ENCODE results near the gene ABCF1. TPM values are rescaled to one million over a fixed set of nuclear protein-coding genes. Genes with fewer than 3 reads are reported as not detected.

Gene ABCF1
- total RNA-seq, 1 donor from 2014 or later: 21.9 TPM

- H3K4me1 ChIP-seq (ENCODE audit: control insufficient read depth in 3 of 3, insufficient read depth in 3 of 3, low read length in 3 of 3): peaks cover 3 to 19% (median 9%) of the 10 kb centered on the region in 3 donors
- H3K36me3 ChIP-seq (ENCODE audit: control insufficient read depth in 3 of 3, insufficient read depth in 3 of 3, low read length in 3 of 3): peaks cover 9 to 17% (median 10%) of the 10 kb centered on the region in 3 donors
- H3K27me3 ChIP-seq (ENCODE audit: control insufficient read depth in 3 of 3, insufficient read depth in 3 of 3, low read length in 3 of 3): peaks cover 0 to 6% (median 0%) of the 10 kb centered on the region in 3 donors
- no peak overlapping the region for H3K4me3 ChIP-seq (ENCODE audit: low read length in 3 of 3)
- H3K9me3 ChIP-seq (ENCODE audit: control insufficient read depth in 3 of 3, low read length in 3 of 3): no peaks in the 10 kb centered on the region
- H3K9ac ChIP-seq (ENCODE audit: low read depth in 1 of 3, low read length in 3 of 3): no peak overlapping the region
- no peak overlapping the region for H3K27ac ChIP-seq (ENCODE audit: low read depth, low read length)
These were observed 28.3 kb upstream of the ABCF1 start for GRCh38 chr6:30542915-30543314.

- no peak overlapping the region for H3K27ac ChIP-seq (ENCODE audit: low read depth, low read length)
- peaks cover 3 to 27% (median 14%) of the 10 kb centered on the region in 3 donors for H3K4me1 ChIP-seq (ENCODE audit: control insufficient read depth in 3 of 3, insufficient read depth in 3 of 3, low read length in 3 of 3)
- H3K4me3 ChIP-seq (ENCODE audit: low read length in 3 of 3): no peak overlapping the region
- peaks cover 0 to 6% (median 0%) of the 10 kb centered on the region in 3 donors for H3K27me3 ChIP-seq (ENCODE audit: control insufficient read depth in 3 of 3, insufficient read depth in 3 of 3, low read length in 3 of 3)
- H3K9ac ChIP-seq (ENCODE audit: low read depth in 1 of 3, low read length in 3 of 3): no peak overlapping the region
- peaks cover 10 to 17% (median 13%) of the 10 kb centered on the region in 3 donors for H3K36me3 ChIP-seq (ENCODE audit: control insufficient read depth in 3 of 3, insufficient read depth in 3 of 3, low read length in 3 of 3)
- no peaks in the 10 kb centered on the region for H3K9me3 ChIP-seq (ENCODE audit: control insufficient read depth in 3 of 3, low read length in 3 of 3)
These were observed 27.4 kb upstream of the ABCF1 start for GRCh38 chr6:30543821-30544220.

- Histone ChIP-seq H3K9ac (ENCODE audit: low read depth in 1 of 3, low read length in 3 of 3) (no peak overlapping the region), H3K36me3 (ENCODE audit: control insufficient read depth in 3 of 3, insufficient read depth in 3 of 3, low read length in 3 of 3) (peaks cover 14 to 21% (median 15%) of the 10 kb centered on the region in 3 donors), H3K9me3 (ENCODE audit: control insufficient read depth in 3 of 3, low read length in 3 of 3) (no peaks in the 10 kb centered on the region), H3K4me3 (ENCODE audit: low read length in 3 of 3) (no peak overlapping the region), H3K4me1 (ENCODE audit: control insufficient read depth in 3 of 3, insufficient read depth in 3 of 3, low read length in 3 of 3) (peaks cover 3 to 30% (median 15%) of the 10 kb centered on the region in 3 donors), H3K27me3 (ENCODE audit: control insufficient read depth in 3 of 3, insufficient read depth in 3 of 3, low read length in 3 of 3) (peaks cover 0 to 6% (median 0%) of the 10 kb centered on the region in 3 donors), H3K27ac (ENCODE audit: low read depth, low read length) (no peak overlapping the region)
These were observed 26.5 kb upstream of the ABCF1 start for GRCh38 chr6:30544666-30545272.

- Histone ChIP-seq H3K27me3 (ENCODE audit: control insufficient read depth in 3 of 3, insufficient read depth in 3 of 3, low read length in 3 of 3) (no peaks in the 10 kb centered on the region), H3K9me3 (ENCODE audit: control insufficient read depth in 3 of 3, low read length in 3 of 3) (no peaks in the 10 kb centered on the region), H3K9ac (ENCODE audit: low read depth in 1 of 3, low read length in 3 of 3) (no peak overlapping the region), H3K36me3 (ENCODE audit: control insufficient read depth in 3 of 3, insufficient read depth in 3 of 3, low read length in 3 of 3) (peaks cover 24 to 42% (median 34%) of the 10 kb centered on the region in 3 donors), H3K4me1 (ENCODE audit: control insufficient read depth in 3 of 3, insufficient read depth in 3 of 3, low read length in 3 of 3) (peaks cover 0 to 21% (median 6%) of the 10 kb centered on the region in 3 donors), H3K4me3 (ENCODE audit: low read length in 3 of 3) (no peak overlapping the region), H3K27ac (ENCODE audit: low read depth, low read length) (no peak overlapping the region)
These were observed 23.8 kb upstream of the ABCF1 start for GRCh38 chr6:30547454-30547853.

- no peaks in the 10 kb centered on the region for H3K9me3 ChIP-seq (ENCODE audit: control insufficient read depth in 3 of 3, low read length in 3 of 3)
- no peak overlapping the region for H3K9ac ChIP-seq (ENCODE audit: low read depth in 1 of 3, low read length in 3 of 3)
- H3K4me1 ChIP-seq (ENCODE audit: control insufficient read depth in 3 of 3, insufficient read depth in 3 of 3, low read length in 3 of 3): peaks cover 0 to 16% (median 6%) of the 10 kb centered on the region in 3 donors
- H3K36me3 ChIP-seq (ENCODE audit: control insufficient read depth in 3 of 3, insufficient read depth in 3 of 3, low read length in 3 of 3): peaks cover 33 to 51% (median 43%) of the 10 kb centered on the region in 3 donors
- no peaks in the 10 kb centered on the region for H3K27me3 ChIP-seq (ENCODE audit: control insufficient read depth in 3 of 3, insufficient read depth in 3 of 3, low read length in 3 of 3)
- H3K27ac ChIP-seq (ENCODE audit: low read depth, low read length): no peak overlapping the region
- H3K4me3 ChIP-seq (ENCODE audit: low read length in 3 of 3): no peak overlapping the region
These were observed 22.9 kb upstream of the ABCF1 start for GRCh38 chr6:30548375-30548774.

- Histone ChIP-seq H3K4me3 (ENCODE audit: low read length in 3 of 3) (peak overlapping the region in 1 of 3 donors; percentile 99), H3K4me1 (ENCODE audit: control insufficient read depth in 3 of 3, insufficient read depth in 3 of 3, low read length in 3 of 3) (peaks cover 15 to 31% (median 19%) of the 10 kb centered on the region in 3 donors), H3K9me3 (ENCODE audit: control insufficient read depth in 3 of 3, low read length in 3 of 3) (no peaks in the 10 kb centered on the region), H3K27ac (ENCODE audit: low read depth, low read length) (no peak overlapping the region), H3K9ac (ENCODE audit: low read depth in 1 of 3, low read length in 3 of 3) (no peak overlapping the region), H3K36me3 (ENCODE audit: control insufficient read depth in 3 of 3, insufficient read depth in 3 of 3, low read length in 3 of 3) (peaks cover 23 to 46% (median 41%) of the 10 kb centered on the region in 3 donors), H3K27me3 (ENCODE audit: control insufficient read depth in 3 of 3, insufficient read depth in 3 of 3, low read length in 3 of 3) (no peaks in the 10 kb centered on the region)
These were observed 16.8 kb upstream of the ABCF1 start for GRCh38 chr6:30554404-30554803.

GRCh38 chr6:30554962-30555815 lies 16.1 kb upstream of the ABCF1 start:
- peaks cover 21 to 44% (median 39%) of the 10 kb centered on the region in 3 donors for H3K36me3 ChIP-seq (ENCODE audit: control insufficient read depth in 3 of 3, insufficient read depth in 3 of 3, low read length in 3 of 3)
- no peaks in the 10 kb centered on the region for H3K27me3 ChIP-seq (ENCODE audit: control insufficient read depth in 3 of 3, insufficient read depth in 3 of 3, low read length in 3 of 3)
- H3K4me3 ChIP-seq (ENCODE audit: low read length in 3 of 3): peak overlapping the region; percentile 93 to 99 (median 99)
- peaks cover 15 to 31% (median 19%) of the 10 kb centered on the region in 3 donors for H3K4me1 ChIP-seq (ENCODE audit: control insufficient read depth in 3 of 3, insufficient read depth in 3 of 3, low read length in 3 of 3)
- H3K9ac ChIP-seq (ENCODE audit: low read depth in 1 of 3, low read length in 3 of 3): peak overlapping the region; percentile 84 to 96 (median 95)
- no peaks in the 10 kb centered on the region for H3K9me3 ChIP-seq (ENCODE audit: control insufficient read depth in 3 of 3, low read length in 3 of 3)
- peak overlapping the region; percentile 93 for H3K27ac ChIP-seq (ENCODE audit: low read depth, low read length)

GRCh38 chr6:30555816-30556065 lies 15.5 kb upstream of the ABCF1 start:
- peaks cover 19 to 39% (median 36%) of the 10 kb centered on the region in 3 donors for H3K36me3 ChIP-seq (ENCODE audit: control insufficient read depth in 3 of 3, insufficient read depth in 3 of 3, low read length in 3 of 3)

GRCh38 chr6:30556066-30556905 lies 15.0 kb upstream of the ABCF1 start, which contains the start of gene GNL1:
GNL1 (minus strand) TSS chr6:30556489; CDS start chr6:30556203, 286 bp downstream.
- H3K36me3 ChIP-seq (ENCODE audit: control insufficient read depth in 3 of 3, insufficient read depth in 3 of 3, low read length in 3 of 3): peaks cover 14 to 34% (median 30%) of the 10 kb centered on the region in 3 donors
- H3K27ac ChIP-seq (ENCODE audit: low read depth, low read length): peak within 1 kb of the TSS; percentile 93
- peak within 1 kb of the TSS; percentile 93 to 99 (median 99) for H3K4me3 ChIP-seq (ENCODE audit: low read length in 3 of 3)
- peak within 1 kb of the TSS; percentile 84 to 96 (median 95) for H3K9ac ChIP-seq (ENCODE audit: low read depth in 1 of 3, low read length in 3 of 3)
- H3K9me3 ChIP-seq (ENCODE audit: control insufficient read depth in 3 of 3, low read length in 3 of 3): no peaks in the 10 kb centered on the region
- no peaks in the 10 kb centered on the region for H3K27me3 ChIP-seq (ENCODE audit: control insufficient read depth in 3 of 3, insufficient read depth in 3 of 3, low read length in 3 of 3)
- H3K4me1 ChIP-seq (ENCODE audit: control insufficient read depth in 3 of 3, insufficient read depth in 3 of 3, low read length in 3 of 3): peaks cover 15 to 31% (median 19%) of the 10 kb centered on the region in 3 donors

More at GRCh38 chr6:30555816-30556065, 15.5 kb upstream of the ABCF1 start:
- Histone ChIP-seq H3K9ac (ENCODE audit: low read depth in 1 of 3, low read length in 3 of 3) (peak overlapping the region; percentile 84 to 96 (median 95)), H3K4me3 (ENCODE audit: low read length in 3 of 3) (peak overlapping the region; percentile 93 to 99 (median 99)), H3K27me3 (ENCODE audit: control insufficient read depth in 3 of 3, insufficient read depth in 3 of 3, low read length in 3 of 3) (no peaks in the 10 kb centered on the region), H3K9me3 (ENCODE audit: control insufficient read depth in 3 of 3, low read length in 3 of 3) (no peaks in the 10 kb centered on the region), H3K4me1 (ENCODE audit: control insufficient read depth in 3 of 3, insufficient read depth in 3 of 3, low read length in 3 of 3) (peaks cover 15 to 31% (median 19%) of the 10 kb centered on the region in 3 donors), H3K27ac (ENCODE audit: low read depth, low read length) (peak overlapping the region; percentile 93)

Measured in skeletal muscle tissue (tissue), 4 donors.